Stimulated activated naive CD4-positive, alpha-beta T cell (primary cell): ENCODE data around the gene PRIM1.
"Not testable (repeated sequence)": the region's sequence is repeated elsewhere in the genome, so short reads cannot be mapped to it uniquely, and the experiment has no call there.

Experiments
- DNase-seq, 6 experiments: peaks; one replicate each; lab custom pipeline; 2025; lab: John Stamatoyannopoulos, UW

Gene PRIM1

DNA sequence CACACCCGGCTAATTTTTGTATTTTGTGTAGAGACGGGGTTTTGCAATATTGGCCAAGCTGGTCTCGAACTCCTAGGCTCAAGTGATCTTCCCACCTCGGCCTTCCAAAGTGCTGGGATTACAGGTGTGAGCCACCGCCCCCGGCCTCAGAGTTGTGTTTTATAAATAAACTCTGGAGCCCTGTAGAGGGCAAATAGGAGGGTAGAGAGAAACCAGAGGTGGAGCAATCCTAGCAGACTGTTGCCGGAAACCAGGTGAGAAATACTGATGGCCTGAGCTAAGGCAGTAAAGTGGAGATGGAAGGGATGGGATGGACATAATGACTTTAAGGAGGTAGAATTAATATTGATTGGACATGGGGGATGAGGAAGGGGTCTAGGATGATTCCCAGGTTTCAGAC is 8.3 kb upstream of the PRIM1 start:
- no peak for DNase-seq

DNA sequence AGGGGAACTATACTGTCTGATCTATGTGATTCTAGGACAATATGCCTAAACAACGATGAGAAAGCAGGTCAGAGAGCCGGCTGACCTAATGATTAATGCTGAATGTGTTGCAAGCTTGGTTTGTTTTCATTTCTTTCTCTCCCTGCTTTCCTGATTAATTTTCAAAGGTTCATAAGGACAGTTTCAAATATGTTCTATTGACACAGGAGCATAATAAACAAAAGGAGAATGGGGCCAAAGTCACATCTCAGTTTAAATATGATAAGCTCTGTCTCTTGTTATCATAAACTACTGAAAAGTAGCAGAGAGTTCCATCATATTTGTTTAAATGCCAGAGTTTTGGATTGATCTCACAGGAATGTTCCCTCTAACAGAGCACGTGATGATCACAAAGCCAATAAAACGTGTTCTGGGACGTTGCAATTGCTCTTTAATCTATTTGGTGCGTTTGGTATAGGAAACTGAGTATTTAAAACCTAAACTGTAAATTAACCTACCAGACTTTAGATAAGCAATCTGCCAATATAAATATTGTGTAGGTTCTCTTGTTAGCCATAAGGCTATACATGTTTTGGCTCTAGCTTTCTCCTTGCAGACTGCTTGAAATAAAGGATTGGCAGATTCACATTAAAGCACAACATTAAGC is 7.3 kb upstream of the PRIM1 start:
- no peak for DNase-seq

DNA sequence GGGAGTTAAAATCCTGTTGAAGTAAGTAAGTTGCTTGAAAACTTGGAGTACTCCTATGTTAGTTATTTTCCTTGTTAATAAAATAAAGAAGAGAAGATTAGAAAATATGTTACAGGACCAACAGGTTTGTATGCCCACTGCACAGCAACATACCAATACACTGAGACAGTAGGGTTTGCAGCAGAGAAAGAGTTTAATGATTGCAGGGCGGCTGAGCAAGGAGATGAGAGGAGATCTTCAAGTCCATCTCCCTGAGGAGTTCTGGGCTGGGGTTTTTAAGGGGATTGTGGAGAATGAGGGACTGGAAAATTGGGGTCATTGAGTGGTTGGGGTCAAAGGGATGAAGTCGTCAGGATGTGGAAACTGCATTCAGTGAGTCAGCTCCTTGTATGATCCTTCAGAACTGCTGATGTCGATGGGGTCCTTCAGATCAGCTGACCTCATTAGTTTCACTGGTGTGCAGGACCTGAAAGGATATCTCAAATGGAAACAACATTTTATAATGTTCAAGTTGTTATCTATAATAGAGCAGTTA is 6.7 kb upstream of the PRIM1 start:
- no peak for DNase-seq

DNA sequence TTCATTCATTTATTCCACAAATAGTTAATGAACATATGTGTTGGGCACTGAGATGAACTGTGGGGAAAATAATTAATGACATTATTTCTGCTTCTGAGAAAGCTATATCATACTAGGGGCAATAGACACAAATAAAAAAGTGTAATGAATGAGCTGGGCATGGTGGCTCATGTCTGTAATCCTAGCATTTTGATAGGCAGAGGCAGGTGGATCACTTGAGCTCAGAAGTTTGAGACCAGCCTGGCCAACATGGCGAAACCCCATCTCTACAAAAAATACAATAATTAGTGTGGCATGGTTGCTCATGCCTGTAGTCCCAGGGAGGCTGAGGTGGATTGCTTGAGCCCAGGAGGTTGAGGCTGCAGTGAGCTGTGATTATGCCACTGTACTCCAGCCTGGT is 5.8 kb upstream of the PRIM1 start:
- DNase-seq: not testable (repeated sequence)

DNA sequence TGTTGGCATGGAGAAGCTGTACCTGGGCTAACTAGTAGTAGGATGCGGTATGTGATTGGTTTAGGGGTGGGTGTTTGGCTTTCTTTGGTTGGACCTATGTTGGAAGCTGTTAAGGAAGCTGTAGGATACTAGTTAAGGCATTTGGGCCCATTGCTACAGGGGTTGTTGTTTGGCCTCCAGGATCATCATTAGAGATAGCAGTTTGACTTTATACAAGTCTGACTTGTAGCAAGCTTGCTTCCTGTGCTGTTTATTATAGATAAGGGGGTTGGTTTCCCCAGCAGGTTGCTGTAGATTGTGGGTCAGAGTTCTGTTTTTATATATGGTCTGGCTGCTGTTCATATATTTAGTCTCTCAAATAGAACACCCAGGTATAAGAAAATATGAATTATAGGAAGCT is 1.4 kb upstream of the PRIM1 start:
- DNase-seq: no peak

DNA sequence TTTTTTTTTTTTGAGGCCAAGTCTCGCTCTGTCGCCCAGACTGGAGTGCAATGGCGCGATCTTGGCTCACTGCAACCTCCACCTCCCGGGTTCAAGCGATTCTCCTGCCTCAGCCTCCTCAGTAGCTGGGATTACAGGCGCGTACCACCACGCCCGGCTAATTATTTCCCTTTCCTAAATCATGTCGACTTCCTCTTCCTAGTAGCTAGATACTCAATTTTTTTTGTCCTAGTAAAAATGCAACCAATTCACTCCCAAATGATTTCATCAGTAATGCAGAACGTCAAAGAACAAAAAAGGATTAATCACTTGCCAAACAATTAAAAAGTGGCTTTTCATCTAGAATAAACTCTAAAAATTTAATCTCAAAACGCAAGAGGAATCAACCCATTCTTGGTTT is 1.5 kb downstream of the PRIM1 start:
- not testable (repeated sequence) for DNase-seq

DNA sequence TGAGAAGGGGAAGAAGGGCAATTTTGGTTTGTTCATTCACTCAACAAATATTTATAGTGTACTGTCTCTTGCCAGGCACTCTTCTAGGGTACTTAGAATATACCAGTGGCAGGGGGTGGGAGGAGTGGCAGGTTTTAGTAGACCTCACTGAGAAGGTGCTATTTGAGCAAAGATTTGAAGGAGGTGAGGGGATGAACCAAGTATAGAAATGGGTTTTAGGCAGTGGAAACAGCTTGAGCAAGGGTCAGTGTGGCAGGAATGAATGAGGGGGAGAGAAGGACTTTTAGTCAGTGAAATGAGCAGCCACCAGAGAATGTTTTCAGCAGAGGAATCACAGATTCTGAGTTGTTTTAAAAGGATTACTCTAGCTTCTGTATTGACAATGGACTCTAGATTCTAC is 2.3 kb downstream of the PRIM1 start:
- DNase-seq: no peak

DNA sequence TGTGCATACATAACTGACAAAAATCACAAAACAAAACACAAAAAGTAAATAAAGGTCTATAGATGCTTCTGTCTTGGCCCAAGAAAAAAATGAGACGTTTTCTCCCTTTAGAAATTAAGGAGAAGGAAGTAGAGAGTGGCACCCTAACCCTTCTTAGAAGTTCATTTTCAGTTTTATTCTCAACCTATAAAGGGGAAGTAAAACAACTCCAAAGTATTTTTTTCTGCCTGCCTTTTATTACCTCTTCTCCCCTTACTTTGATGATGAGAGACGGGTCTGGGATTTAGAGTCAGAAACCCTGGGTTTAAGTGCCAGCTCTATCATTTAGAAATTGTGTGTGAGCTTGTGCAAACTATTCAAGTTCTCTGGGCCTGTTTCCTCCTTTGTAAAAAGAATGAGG is 2.8 kb downstream of the PRIM1 start:
- no peak for DNase-seq

DNA sequence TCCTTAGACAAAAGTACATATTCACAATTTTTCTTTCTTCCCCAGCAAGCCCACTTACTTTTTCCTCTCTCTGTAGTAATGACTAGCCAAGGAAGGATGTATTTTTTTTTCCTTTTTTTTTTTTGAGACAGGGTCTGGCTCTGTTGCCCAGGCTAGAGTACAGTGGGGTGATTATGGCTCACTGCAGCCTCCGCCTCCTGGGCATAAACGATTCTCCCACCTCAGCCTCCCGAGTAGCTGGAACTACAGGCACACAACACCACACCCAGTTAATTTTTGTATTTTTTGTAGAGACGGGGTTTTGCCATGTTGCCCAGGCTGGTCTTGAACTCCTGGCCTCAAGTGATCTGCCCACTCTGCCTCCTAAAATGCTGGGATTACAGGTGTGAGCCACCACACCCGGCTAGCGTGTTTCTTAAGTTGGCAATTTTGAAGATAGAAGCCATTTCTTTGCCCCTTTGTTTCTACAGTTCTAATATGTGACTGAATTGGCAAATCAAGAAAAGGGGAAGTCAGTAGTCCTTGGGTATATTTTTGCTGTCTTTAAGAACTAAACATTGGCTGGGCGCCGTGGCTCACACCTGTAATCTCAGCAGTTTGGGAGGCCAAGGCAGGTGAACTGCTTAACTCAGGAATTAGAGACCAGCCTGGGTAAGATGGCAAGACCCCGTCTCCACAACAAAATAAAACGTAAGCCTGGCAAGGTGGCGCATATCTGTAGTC is 23.8 kb downstream of the PRIM1 start:
- no peak for DNase-seq

DNA sequence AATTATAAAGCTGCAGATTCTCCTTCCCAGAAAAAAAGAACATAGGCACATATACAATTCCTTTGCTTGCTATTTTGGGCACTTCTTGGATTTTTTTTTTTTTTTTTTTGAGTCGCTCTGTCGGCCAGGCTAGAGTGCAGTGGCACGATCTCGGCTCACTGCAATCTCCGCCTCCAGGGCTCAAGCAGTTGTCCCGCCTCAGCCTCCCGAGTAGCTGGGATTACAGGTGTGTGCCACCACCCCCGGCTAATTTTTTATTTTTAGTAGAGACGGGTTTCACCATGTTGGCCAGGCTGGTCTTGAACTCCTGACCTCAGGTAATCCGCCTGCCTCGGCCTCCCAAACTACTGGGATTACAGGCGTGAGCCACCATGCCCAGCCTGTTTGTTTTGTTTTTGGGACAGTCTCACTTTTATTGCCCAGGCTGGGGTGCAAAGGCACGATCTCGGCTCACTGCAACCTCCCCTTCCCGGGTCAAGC is 25.9 kb downstream of the PRIM1 start:
- not testable (repeated sequence) for DNase-seq

DNA sequence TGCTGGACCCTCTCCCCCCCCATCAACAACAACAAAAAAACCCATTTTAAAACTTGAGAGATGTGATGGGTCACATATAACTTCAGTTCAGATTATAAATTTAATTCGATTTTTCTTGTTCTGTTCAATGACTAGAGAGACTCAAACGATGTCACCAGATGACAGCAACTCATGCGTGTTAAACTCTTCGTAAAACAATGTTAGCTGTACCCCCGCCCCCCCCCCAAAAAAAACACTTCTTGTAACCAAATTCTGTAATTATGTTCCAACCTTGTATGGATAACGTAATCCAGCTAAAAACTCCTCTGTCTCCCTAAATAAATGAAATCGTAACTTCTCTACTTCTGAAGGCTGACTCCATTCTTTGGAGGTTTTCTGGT is 26.4 kb downstream of the PRIM1 start:
- no peak for DNase-seq

DNA sequence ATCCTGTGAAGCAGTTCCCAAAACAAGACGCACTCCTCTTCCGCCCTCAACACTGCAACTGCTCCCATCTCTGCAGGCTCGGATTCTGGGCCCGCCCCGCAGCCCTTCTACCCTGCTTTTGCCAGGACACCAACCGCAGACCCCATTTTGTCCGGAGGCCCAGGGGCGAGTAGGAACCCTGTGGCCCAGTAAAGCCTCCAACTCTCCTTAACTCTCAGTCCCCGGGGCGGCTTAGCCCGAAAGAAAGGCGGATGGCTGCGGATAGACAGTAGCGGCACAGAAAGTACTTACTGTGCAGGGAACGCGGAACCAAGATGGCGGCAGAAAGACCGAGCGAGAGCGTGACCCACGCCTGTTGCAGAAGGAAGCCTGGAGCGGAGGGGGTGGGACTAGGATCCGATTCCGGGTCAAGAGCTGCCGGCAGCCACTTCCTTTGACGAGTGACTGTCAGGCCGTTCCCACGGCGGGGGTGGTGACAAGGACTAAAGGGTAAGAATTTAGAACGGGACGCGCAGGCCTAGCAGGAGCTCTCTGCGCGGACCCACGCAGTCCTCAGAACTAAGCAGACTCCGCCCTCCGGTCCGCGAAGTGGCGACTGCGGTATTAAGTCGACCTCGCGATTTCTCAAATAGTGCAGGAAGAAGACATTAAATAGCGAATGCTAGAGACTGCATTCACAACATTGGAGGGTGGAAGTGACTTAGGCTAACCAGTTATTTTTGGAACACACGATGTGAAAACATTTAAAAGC is 27.0 kb downstream of the PRIM1 start, which contains the start of gene NACA:
Gene NACA (minus strand): TSS at position 328 of the 751 bp plus-strand sequence. CDS start 778 bp downstream, outside the sequence.
- peak; percentile 90 to 97 (median 94) for DNase-seq

DNA sequence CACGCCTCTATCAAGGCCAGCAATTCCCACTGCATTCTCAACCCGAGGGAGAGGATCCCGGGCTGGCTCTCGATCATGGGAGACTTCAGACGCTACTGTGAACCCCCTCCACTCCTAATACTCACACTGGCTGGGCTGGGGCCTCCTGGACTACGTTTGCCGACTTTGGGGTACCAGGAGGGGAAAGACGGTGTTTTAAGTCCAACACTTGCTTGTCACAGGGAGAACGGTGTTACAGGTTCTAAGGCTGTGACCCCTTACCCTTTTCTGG is 27.5 kb downstream of the PRIM1 start:
- DNase-seq: peak in 1 of 6 experiments; percentile 52

DNA sequence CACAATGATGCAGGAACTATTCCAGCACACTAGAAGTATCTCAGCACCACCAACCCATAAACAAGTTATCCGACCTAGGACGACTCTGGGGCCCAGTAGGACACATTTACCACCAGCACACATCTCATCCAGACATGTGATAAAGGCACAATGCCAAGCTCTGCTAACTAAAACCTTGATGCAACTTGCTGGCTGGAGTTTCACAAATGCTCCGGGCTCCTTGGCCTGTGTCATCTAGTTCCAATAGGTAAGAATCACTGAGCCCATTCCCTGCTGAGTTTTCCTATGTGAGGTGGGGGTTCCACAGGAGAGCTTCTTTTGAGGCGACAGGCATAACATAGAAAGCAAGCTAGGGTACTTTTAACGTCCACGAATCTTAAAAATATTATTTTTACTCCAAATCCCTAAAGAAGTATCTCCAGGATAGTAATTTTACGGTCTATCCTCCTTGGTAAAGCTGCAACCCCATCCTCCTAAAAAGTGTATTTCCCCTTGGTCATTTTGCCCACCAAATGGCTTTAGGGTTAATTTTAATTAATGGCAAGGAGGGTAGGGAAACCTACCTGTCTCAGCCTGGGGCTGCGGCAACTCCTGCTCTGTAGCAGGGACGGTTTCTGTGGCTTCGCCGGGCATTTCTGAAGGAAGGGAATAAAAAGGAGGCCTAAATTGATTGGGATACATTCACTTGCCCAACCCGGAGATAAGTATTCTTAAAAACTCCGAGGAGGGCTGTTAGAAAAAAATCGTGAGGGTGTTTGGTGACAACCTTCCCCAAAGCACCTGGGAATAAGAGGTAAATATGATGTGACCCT is 28.0 kb downstream of the PRIM1 start:
- no peak for DNase-seq

DNA sequence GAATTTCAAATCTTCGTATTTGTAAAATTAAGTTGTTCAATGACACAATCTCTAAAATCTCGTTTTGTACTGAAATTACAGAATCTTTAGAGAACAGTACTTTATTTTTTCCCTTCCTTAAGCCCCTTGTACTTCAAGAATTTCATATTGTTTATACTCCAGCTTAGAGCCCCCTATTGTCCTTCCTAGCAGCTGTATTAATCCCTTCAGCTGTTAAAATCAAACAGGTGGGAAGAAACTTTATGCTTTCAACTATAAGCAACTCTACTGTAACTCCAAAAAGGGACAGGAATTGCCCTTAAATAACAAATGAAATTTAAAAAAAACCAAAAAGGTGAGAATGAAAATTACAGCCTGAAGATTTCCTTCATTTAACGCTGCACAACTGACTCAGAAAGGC is 28.8 kb downstream of the PRIM1 start:
- no peak for DNase-seq

DNA sequence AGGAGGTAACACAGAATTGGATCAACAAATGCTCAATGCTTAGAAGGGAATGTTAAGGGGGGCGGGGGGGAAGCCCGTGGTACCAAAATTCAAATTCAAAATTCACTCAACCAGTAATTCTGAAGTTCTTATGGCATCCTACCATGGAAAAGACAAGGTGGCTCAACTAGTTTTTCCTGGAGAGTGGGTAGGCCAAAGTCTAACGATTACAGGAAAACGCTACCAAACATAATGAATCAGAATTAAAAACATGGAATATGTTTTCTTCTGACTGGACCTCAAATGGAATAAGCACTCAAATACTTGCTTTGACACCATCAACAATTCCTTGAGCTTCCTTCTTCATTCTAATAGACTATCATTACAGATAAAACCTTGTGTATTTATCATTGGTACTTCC is 29.3 kb downstream of the PRIM1 start:
- DNase-seq: no peak

DNA sequence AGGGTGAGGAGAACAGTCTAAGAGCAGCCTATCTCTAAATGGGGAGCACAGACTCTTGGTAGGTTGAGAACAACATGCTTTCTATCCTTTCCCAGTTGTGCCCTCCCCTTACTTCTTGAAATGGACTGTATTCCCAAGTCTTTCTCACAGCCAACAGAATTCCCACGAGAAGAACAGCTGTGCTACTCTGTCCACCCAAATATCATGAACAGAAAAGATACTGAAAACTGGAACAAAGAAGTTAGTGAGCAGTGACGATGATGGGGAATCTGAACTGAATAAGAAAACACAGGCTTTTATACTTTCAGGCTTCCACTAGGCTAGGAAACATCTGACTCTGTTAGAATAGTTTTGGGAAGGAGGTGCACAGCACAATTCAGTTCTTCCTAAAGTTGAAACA is 30.4 kb downstream of the PRIM1 start:
- no peak for DNase-seq

DNA sequence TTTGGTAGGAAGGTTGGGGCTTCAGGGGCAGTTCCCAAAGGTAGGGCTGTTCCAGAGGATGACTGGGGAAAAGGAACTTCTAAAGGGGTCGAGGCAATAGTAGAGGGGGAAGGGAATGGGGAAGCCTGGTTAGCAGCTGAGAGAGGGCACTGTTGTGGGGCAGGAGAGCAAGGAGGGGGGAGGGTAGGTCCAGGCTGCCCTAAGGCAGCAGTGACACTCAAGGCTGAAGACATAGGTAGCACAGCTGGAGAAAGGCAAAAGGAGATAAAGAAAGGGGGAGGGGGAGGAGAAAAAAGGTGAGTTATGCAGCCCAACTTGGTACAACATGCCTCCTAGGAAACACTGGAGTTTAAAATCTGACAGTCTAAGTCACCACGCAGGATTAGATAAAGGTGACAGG is 30.9 kb downstream of the PRIM1 start:
- DNase-seq: no peak

DNA sequence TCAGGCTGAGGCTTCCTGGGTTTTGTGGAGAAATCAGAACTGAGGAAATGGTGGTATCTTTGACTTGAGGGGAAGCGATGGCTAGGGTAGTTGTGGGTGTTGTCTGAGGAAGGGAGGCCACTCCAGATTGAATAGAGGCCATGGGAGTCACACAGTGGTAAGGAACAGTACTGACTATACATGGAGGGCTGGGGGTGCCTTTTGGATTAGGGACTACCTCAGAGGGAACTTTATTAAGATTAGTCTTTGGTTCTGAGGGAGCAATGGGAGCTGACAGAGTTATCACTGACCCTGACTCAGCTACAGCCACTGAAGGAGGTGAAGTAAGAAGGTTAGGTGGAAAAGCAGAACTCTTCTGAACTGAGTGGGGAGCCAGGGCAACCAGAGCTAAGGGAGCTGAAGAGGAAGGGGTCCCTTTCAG is 31.4 kb downstream of the PRIM1 start:
- DNase-seq: no peak

DNA sequence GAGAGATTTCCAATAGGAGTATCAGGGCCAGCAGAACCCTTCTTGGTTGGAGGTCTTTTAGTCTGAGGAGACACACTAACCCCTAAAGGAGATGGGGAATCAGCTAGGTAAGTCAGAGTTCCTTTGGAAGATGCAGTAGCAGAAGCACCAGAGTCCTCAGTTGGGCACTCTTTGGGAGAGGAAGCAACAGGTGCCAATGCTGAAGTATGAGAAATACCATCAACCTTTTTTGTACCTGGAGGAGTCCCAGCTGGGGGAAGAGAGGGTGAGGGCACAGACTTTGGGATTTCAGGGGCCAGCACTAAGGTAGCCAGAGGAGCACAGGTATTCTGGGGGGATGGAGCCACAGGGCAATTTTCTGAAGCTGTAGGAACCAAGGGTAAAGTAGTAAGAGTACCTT is 33.1 kb downstream of the PRIM1 start:
- no peak for DNase-seq

DNA sequence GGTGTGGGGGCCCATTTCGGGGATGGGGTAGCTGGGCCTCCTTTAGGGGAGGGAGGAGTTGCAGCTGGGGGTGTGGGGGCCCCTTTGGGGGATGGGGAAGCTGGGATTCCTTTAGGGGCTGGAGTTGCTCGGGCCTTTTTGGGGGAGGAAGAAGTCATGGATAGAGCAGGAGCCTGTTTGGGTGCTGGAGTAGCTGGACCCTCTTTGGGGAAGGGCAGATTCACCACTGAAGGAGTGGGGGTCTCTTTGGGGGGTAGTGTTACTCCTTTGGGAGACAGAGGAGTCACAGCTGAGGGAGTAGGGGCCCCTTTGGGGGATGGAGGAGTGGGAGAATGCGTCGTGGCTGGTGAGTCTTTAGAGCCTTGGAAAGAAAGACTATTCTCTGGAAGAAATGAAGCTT is 33.5 kb downstream of the PRIM1 start:
- DNase-seq: no peak

DNA sequence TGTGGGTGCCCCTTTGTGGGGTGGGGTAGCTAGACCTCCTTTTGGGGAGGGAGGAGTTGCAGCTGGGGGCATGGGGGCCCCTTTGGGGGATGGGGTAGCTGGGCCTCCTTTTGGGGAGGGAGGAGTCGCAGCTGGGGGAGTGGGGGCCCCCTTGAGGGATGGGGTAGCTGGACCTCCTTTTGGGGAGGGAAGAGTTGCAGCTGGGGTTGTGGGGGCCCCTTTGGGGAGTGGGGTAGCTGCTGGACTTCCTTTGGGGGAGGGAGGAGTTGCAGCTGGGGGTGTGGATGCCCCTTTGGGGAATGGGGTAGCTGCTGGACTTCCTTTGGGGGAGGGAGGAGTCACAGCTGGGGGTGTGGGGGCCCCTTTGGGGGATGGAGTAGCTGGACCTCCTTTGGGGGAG is 34.0 kb downstream of the PRIM1 start:
- DNase-seq: no peak
